Mesenchymal stem cell (in vitro differentiated cells and primary cell): Measurements from ENCODE around the gene ARHGAP44.
A peak's percentile ranks its signal among the peaks of the same experiment; 100 is the strongest.

ENCODE experiments used
- DNase-seq: peaks from one replicate; pipeline ENCODE4 v3.0.0-alpha.2; 2013
- H2AFZ ChIP-seq: one replicate; pipeline ENCODE4 v1.6.1; 2013; ENCODE audit warnings: low read depth, mild to moderate bottlenecking, control low read depth, inconsistent platforms, low read length, moderate library complexity
- H2AK5ac ChIP-seq: 2 replicates; pipeline ENCODE4 v1.6.1; 2013; ENCODE audit warnings: low read length, moderate library complexity, mild to moderate bottlenecking, inconsistent platforms; ENCODE audit not compliant: severe bottlenecking
- H2BK120ac ChIP-seq: one replicate; pipeline ENCODE4 v1.6.1; 2013; ENCODE audit warnings: low read depth, mild to moderate bottlenecking, inconsistent platforms, low read length, moderate library complexity
- H2BK12ac ChIP-seq, 2 experiments: one replicate each; pipeline ENCODE4 v1.6.1; 2013; ENCODE audit warnings: inconsistent platforms in 2 of 2, low read length in 2 of 2, mild to moderate bottlenecking in 2 of 2, moderate library complexity in 2 of 2, control low read depth in 1 of 2
- H2BK15ac ChIP-seq: one replicate; pipeline ENCODE4 v1.6.1; 2013; ENCODE audit warnings: mild to moderate bottlenecking, low read depth, inconsistent platforms; ENCODE audit not compliant: poor library complexity, severe bottlenecking
- H2BK5ac ChIP-seq: 2 replicates; pipeline ENCODE4 v1.6.1; 2013; ENCODE audit warnings: low read depth, mild to moderate bottlenecking, low read length, control low read depth, inconsistent platforms; ENCODE audit not compliant: poor library complexity, severe bottlenecking
- H3K14ac ChIP-seq, 2 experiments: one replicate each; pipeline ENCODE4 v1.6.1; 2013; ENCODE audit warnings: inconsistent platforms in 2 of 2, low read length in 2 of 2, control low read depth in 1 of 2, mild to moderate bottlenecking in 1 of 2, moderate library complexity in 1 of 2
- H3K18ac ChIP-seq, 2 experiments: one replicate each; pipeline ENCODE4 v1.6.1; 2013; ENCODE audit warnings: inconsistent platforms in 2 of 2, low read length in 2 of 2, control low read depth in 1 of 2, low read depth in 1 of 2, mild to moderate bottlenecking in 1 of 2
- H3K23ac ChIP-seq, 2 experiments: one replicate each; pipeline ENCODE4 v1.6.1; 2013; ENCODE audit warnings: inconsistent platforms in 2 of 2, low read length in 2 of 2, mild to moderate bottlenecking in 2 of 2, moderate library complexity in 2 of 2, control low read depth in 1 of 2
- H3K27ac ChIP-seq: 2 replicates; pipeline ENCODE4 v1.5.1; 2013; ENCODE audit warnings: mild to moderate bottlenecking, moderate library complexity, low read length, control low read depth, inconsistent platforms; ENCODE audit not compliant: poor library complexity, severe bottlenecking
- H3K27me3 ChIP-seq, 2 experiments: 2 replicates each; pipeline versions ENCODE4 v1.6.1 to v1.7.0; 2013; ENCODE audit warnings: low read length in 2 of 2, mild to moderate bottlenecking in 2 of 2, moderate library complexity in 2 of 2, control low read depth in 1 of 2, inconsistent platforms in 1 of 2; ENCODE audit not compliant: control insufficient read depth in 1 of 2, insufficient read depth in 1 of 2
- H3K36me3 ChIP-seq, 2 experiments: 2 replicates each; pipeline versions ENCODE4 v1.6.1 to v1.7.0; 2013; ENCODE audit warnings: low read length in 2 of 2, control low read depth in 1 of 2, inconsistent platforms in 1 of 2, low read depth in 1 of 2, mild to moderate bottlenecking in 1 of 2; ENCODE audit not compliant: insufficient read depth in 2 of 2, control insufficient read depth in 1 of 2
- H3K4ac ChIP-seq, 2 experiments: one replicate each; pipeline ENCODE4 v1.6.1; 2013; ENCODE audit warnings: inconsistent platforms in 2 of 2, low read length in 2 of 2, mild to moderate bottlenecking in 2 of 2, moderate library complexity in 2 of 2, control low read depth in 1 of 2, low read depth in 1 of 2
- H3K4me1 ChIP-seq: 2 replicates; pipeline ENCODE4 v1.6.1; 2013; ENCODE audit warnings: low read depth, low read length, control low read depth; ENCODE audit not compliant: control insufficient read depth, insufficient read depth
- H3K4me2 ChIP-seq: 2 replicates; pipeline ENCODE4 v1.6.1; 2013; ENCODE audit warnings: low read length, mild to moderate bottlenecking, inconsistent platforms; ENCODE audit not compliant: poor library complexity, severe bottlenecking
- H3K4me3 ChIP-seq, 2 experiments: 2 replicates each; pipeline versions ENCODE4 v1.5.1 to v1.7.0; 2013; ENCODE audit warnings: low read length in 2 of 2, mild to moderate bottlenecking in 2 of 2, control low read depth in 1 of 2, low read depth in 1 of 2; ENCODE audit not compliant: insufficient read depth in 1 of 2
- H3K79me1 ChIP-seq: replicated peaks from 2 replicates; pipeline ENCODE4 v1.6.1; 2013; ENCODE audit warnings: mild to moderate bottlenecking, control low read depth, low read length, inconsistent platforms; ENCODE audit not compliant: poor library complexity, severe bottlenecking
- H3K9ac ChIP-seq: 2 replicates; pipeline ENCODE4 v1.7.0; 2013; ENCODE audit warnings: mild to moderate bottlenecking, low read length, moderate library complexity
- H3K9me3 ChIP-seq: 2 replicates; pipeline ENCODE4 v1.7.0; 2013; ENCODE audit warnings: mild to moderate bottlenecking, low read length; ENCODE audit not compliant: control insufficient read depth
- H4K8ac ChIP-seq: one replicate; pipeline ENCODE4 v1.6.1; 2013; ENCODE audit warnings: inconsistent platforms, mild to moderate bottlenecking, low read length, moderate library complexity
- H4K91ac ChIP-seq: one replicate; pipeline ENCODE4 v1.6.1; 2013; ENCODE audit warnings: mild to moderate bottlenecking, low read length, inconsistent platforms
- WGBS: methylation state at CpG from one replicate; pipeline ENCODE4 v1.1.7; 2013; ENCODE audit warnings: mixed read lengths; 5-methylcytosine and 5-hydroxymethylcytosine counted together

ARHGAP44 gene

GRCh38 chr17:12918142-12918541 lies 128.8 kb downstream of the ARHGAP44 start:
- H2BK5ac ChIP-seq, result no peak overlapping the region
- DNase-seq, result no peak
- H2BK120ac ChIP-seq, result no peak overlapping the region
- H2BK12ac ChIP-seq, result no peak overlapping the region
- no peak overlapping the region for H3K18ac ChIP-seq
- H3K4ac ChIP-seq, result no peak overlapping the region
- H3K27me3 ChIP-seq, result no peaks in the 10 kb centered on the region
- no peak overlapping the region for H4K8ac ChIP-seq
- H4K91ac ChIP-seq, result no peak overlapping the region
- H3K14ac ChIP-seq, result no peak overlapping the region
- WGBS, result 92% methylated on average over 9 of the region's 10 CpGs
- H3K27ac ChIP-seq, result no peak overlapping the region
- H2AK5ac ChIP-seq, result no peak overlapping the region
- no peak overlapping the region for H3K23ac ChIP-seq
- no peaks in the 10 kb centered on the region for H3K4me1 ChIP-seq
- H3K36me3 ChIP-seq, result peaks cover 0 to 5% of the 10 kb centered on the region in 2 experiments
- H3K9me3 ChIP-seq, result no peaks in the 10 kb centered on the region
- H2AFZ ChIP-seq, result no peak overlapping the region
- H2BK15ac ChIP-seq, result no peak overlapping the region
- H3K4me3 ChIP-seq, result no peak overlapping the region
- H3K4me2 ChIP-seq, result no peak overlapping the region
- H3K9ac ChIP-seq, result no peak overlapping the region
- H3K79me1 ChIP-seq, result no peaks in the 10 kb centered on the region

DNA sequence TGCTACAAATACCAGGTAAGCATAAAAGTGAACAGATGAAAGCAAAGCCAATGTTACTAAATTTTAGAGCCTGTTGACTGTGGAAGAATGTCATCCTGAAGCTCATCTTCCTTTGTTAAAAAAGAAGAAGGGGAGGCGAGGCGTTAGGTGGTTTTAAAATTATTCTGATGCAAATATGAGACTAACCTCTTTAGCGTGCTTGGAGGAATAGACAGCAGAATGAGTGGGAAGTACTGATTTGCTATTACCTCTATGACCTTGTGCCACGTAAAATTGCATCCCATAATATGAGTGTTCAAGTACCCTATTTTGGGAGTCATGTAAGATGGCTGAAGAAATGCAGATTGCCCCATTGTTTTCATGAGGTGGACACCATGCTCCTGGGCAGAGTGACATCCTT lies 132.8 kb downstream of the ARHGAP44 start:
- Histone ChIP-seq H3K23ac (no peak overlapping the region), H3K4me2 (no peak overlapping the region), H2AK5ac (no peak overlapping the region), H3K18ac (no peak overlapping the region), H2BK12ac (no peak overlapping the region), H3K27me3 (no peaks in the 10 kb centered on the region), H3K4me1 (no peaks in the 10 kb centered on the region), H3K36me3 (peaks cover 0 to 5% of the 10 kb centered on the region in 2 experiments), H2AFZ (no peak overlapping the region), H4K91ac (no peak overlapping the region), H3K14ac (no peak overlapping the region), H3K79me1 (no peaks in the 10 kb centered on the region), H3K4ac (no peak overlapping the region), H2BK120ac (no peak overlapping the region), H3K4me3 (no peak overlapping the region), H4K8ac (no peak overlapping the region), H2BK5ac (no peak overlapping the region), H3K9me3 (no peaks in the 10 kb centered on the region), H3K27ac (no peak overlapping the region), H2BK15ac (no peak overlapping the region), H3K9ac (no peak overlapping the region)
- WGBS, result 84% methylated on average over 4 of the region's 4 CpGs
- DNase-seq, result no peak

DNA sequence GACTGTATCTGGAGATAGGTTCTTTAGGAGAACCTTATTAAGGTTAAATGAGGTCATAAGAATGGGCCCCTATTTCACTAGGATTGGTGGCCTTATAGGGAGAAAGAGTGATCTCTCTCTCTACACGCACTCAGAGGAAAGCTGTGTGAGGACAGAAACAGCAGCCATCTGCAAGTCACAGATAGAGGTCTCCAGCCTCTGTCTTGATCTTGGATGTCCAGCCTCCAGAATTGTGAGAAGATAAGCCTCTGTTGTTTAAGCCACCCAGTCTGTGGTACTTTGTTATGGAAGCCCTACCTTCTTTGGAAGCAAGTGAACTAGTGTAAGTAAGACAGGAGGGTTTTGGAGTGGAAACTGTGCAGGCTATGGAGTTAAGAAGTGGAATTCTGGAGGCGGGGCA lies 135.3 kb downstream of the ARHGAP44 start:
- H3K9ac ChIP-seq, result no peak overlapping the region
- no peak overlapping the region for H2BK120ac ChIP-seq
- DNase-seq, result no peak
- H3K23ac ChIP-seq, result no peak overlapping the region
- no peak overlapping the region for H2BK5ac ChIP-seq
- no peak overlapping the region for H3K18ac ChIP-seq
- H2BK12ac ChIP-seq, result no peak overlapping the region
- no peaks in the 10 kb centered on the region for H3K36me3 ChIP-seq
- 95% methylated on average over 1 of the region's 2 CpGs for WGBS
- H4K8ac ChIP-seq, result no peak overlapping the region
- H3K27me3 ChIP-seq, result no peaks in the 10 kb centered on the region
- no peak overlapping the region for H3K14ac ChIP-seq
- no peak overlapping the region for H4K91ac ChIP-seq
- H2AFZ ChIP-seq, result no peak overlapping the region
- no peak overlapping the region for H3K27ac ChIP-seq
- no peak overlapping the region for H2AK5ac ChIP-seq
- H3K9me3 ChIP-seq, result no peaks in the 10 kb centered on the region
- no peak overlapping the region for H2BK15ac ChIP-seq
- no peak overlapping the region for H3K4me2 ChIP-seq
- no peaks in the 10 kb centered on the region for H3K4me1 ChIP-seq
- no peaks in the 10 kb centered on the region for H3K79me1 ChIP-seq
- no peak overlapping the region for H3K4me3 ChIP-seq
- no peak overlapping the region for H3K4ac ChIP-seq

DNA sequence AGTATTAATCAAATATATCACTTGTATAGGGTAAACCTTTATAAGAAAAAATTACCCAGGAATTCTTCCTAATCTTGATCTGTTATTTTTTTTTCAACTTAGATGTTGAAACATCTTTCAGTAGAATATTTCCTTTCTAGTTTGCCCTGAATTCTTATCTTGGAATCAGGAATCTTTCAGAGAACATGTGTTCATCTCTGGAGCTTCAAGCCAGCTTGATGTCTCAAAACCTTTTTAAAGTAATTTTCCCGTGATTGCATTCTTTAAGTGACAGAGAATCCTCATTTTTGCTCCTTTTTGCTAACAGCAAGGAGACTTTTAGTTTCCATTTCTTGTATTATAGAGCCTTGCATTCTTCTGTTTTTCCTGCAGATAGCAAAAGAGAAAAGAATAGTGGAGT lies 137.7 kb downstream of the ARHGAP44 start:
- no peak overlapping the region for H3K23ac ChIP-seq
- peak overlapping the region; percentile 23 for H3K9ac ChIP-seq
- no peak overlapping the region for H2BK15ac ChIP-seq
- H3K4me1 ChIP-seq, result no peaks in the 10 kb centered on the region
- H3K9me3 ChIP-seq, result no peaks in the 10 kb centered on the region
- H3K27ac ChIP-seq, result no peak overlapping the region
- H2AFZ ChIP-seq, result no peak overlapping the region
- H3K27me3 ChIP-seq, result no peaks in the 10 kb centered on the region
- no peaks in the 10 kb centered on the region for H3K36me3 ChIP-seq
- no peak overlapping the region for H3K14ac ChIP-seq
- H4K91ac ChIP-seq, result no peak overlapping the region
- H3K4me3 ChIP-seq, result no peak overlapping the region
- no peak overlapping the region for H3K4ac ChIP-seq
- H2BK120ac ChIP-seq, result no peak overlapping the region
- no peak overlapping the region for H3K18ac ChIP-seq
- no peak overlapping the region for H2BK5ac ChIP-seq
- H2BK12ac ChIP-seq, result no peak overlapping the region
- no peak overlapping the region for H4K8ac ChIP-seq
- H3K4me2 ChIP-seq, result no peak overlapping the region
- no peak overlapping the region for H2AK5ac ChIP-seq
- H3K79me1 ChIP-seq, result no peaks in the 10 kb centered on the region
- no peak for DNase-seq
- 89% methylated on average over 1 of the region's 1 CpG for WGBS
